ENCODE measurements around the gene TTLL9.

DNA sequence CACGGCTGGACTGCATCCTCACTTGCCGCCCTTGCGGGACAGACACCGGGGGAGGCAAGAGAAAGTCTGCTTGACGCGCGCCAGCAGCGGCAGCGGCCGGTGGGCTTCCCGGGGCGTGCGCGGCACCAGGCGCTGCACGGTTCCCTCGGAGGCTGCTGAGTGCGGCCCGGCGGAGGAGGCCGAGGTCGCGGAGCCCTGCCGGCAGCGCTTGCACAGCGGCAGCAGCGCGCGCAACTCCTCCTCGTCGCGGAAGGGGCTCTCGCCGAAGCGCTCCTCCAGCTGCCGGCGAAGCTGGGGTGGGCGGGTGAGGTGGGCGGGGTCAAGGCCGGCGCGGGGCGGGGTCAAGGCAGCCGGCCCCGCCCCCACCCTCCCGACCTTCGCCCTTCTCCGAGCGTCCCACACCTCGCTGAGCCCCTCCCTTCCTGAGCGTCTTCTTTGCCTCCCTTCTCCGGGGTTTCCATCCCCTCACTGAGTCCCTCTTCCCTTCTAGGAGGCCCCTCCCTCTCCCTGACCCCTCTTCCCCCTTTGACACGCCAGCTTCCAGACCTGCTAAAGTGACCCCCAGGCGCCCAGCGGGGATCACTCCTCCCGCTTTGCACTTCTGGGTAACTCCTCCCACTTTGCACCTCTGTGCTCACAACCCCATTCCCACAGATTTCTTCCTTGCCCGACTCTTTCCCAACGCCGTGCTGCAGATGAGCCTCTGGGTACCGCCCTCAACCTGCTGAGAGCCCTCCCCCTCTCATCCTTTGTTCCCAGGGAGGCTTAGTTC lies 8.9 kb upstream of the TTLL9 start:
- TF ChIP-seq, protein P1, sequence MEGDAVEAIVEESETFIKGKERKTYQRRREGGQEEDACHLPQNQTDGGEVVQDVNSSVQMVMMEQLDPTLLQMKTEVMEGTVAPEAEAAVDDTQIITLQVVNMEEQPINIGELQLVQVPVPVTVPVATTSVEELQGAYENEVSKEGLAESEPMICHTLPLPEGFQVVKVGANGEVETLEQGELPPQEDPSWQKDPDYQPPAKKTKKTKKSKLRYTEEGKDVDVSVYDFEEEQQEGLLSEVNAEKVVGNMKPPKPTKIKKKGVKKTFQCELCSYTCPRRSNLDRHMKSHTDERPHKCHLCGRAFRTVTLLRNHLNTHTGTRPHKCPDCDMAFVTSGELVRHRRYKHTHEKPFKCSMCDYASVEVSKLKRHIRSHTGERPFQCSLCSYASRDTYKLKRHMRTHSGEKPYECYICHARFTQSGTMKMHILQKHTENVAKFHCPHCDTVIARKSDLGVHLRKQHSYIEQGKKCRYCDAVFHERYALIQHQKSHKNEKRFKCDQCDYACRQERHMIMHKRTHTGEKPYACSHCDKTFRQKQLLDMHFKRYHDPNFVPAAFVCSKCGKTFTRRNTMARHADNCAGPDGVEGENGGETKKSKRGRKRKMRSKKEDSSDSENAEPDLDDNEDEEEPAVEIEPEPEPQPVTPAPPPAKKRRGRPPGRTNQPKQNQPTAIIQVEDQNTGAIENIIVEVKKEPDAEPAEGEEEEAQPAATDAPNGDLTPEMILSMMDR (IDR thresholded peaks at IDR 0.05; ENCODE audit: insufficient read depth, low read length): no peak
- no peak for TF ChIP-seq SPI1 (IDR thresholded peaks at IDR 0.05; ENCODE audit: borderline replicate concordance, low read depth)
- TF ChIP-seq, protein P2, sequence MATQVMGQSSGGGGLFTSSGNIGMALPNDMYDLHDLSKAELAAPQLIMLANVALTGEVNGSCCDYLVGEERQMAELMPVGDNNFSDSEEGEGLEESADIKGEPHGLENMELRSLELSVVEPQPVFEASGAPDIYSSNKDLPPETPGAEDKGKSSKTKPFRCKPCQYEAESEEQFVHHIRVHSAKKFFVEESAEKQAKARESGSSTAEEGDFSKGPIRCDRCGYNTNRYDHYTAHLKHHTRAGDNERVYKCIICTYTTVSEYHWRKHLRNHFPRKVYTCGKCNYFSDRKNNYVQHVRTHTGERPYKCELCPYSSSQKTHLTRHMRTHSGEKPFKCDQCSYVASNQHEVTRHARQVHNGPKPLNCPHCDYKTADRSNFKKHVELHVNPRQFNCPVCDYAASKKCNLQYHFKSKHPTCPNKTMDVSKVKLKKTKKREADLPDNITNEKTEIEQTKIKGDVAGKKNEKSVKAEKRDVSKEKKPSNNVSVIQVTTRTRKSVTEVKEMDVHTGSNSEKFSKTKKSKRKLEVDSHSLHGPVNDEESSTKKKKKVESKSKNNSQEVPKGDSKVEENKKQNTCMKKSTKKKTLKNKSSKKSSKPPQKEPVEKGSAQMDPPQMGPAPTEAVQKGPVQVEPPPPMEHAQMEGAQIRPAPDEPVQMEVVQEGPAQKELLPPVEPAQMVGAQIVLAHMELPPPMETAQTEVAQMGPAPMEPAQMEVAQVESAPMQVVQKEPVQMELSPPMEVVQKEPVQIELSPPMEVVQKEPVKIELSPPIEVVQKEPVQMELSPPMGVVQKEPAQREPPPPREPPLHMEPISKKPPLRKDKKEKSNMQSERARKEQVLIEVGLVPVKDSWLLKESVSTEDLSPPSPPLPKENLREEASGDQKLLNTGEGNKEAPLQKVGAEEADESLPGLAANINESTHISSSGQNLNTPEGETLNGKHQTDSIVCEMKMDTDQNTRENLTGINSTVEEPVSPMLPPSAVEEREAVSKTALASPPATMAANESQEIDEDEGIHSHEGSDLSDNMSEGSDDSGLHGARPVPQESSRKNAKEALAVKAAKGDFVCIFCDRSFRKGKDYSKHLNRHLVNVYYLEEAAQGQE (IDR thresholded peaks at IDR 0.05; ENCODE audit: insufficient replicate concordance, low read depth): no peak
- TF ChIP-seq GABPA (IDR thresholded peaks at IDR 0.05; ENCODE audit: low read depth): no peak
- TF ChIP-seq POLR2AphosphoS5 (IDR thresholded peaks at IDR 0.05; ENCODE audit: low read depth): no peak

All from HL-60 (cell line).